Esophagus muscularis mucosa (tissue), 4 donors: ENCODE measurements around the gene MICU1.

ENCODE experiments used
- EP300 ChIP-seq: sonication (generic); formaldehyde crosslinking; IDR thresholded peaks from one replicate; pipeline ENCODE4 v1.6.1; 2017; ENCODE audit warnings: antibody characterized with exemption
- POLR2A ChIP-seq: fragments of 450-650 bp; IDR thresholded peaks from one replicate; pipeline ENCODE4 v1.6.1; 2017; ENCODE audit warnings: antibody characterized with exemption, moderate library complexity, mild to moderate bottlenecking, low read depth
- POLR2AphosphoS5 ChIP-seq, 2 donors: sonication (generic); formaldehyde crosslinking; IDR thresholded peaks; one replicate each; pipeline ENCODE4 v1.6.1; 2017; ENCODE audit warnings: antibody characterized with exemption in 2 of 2
- TF ChIP-seq, protein P1 (sequence below), 3 experiments: fragments of 200-600 bp in 2 of 3; fragments of 450-650 bp in 1 of 3; sonication (generic) in 2 of 3; IDR thresholded peaks; one replicate each; pipeline ENCODE4 v1.5.1; 2017 to 2019; ENCODE audit warnings: antibody characterized with exemption in 3 of 3, mild to moderate bottlenecking in 2 of 3, moderate library complexity in 1 of 3

DNA sequence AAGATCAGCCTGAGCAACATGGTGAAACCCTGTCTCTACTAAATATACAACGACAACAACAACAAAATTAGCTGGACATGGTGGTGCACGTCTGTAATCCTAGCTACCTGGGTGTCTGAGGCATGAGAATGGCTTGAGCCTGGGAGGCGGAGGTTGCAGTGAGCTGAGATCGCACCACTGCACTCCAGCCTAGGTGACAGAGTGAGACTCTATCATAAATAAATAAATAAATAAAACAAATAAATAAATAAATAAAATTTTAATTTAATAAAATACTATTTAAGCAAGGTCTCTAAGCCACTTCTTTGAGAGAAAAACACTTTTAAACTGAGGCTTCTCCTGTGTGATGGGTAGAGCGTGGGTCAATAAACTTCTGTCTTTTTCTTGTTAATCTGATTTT lies 38.3 kb downstream of the MICU1 start:
- TF ChIP-seq, protein P1, sequence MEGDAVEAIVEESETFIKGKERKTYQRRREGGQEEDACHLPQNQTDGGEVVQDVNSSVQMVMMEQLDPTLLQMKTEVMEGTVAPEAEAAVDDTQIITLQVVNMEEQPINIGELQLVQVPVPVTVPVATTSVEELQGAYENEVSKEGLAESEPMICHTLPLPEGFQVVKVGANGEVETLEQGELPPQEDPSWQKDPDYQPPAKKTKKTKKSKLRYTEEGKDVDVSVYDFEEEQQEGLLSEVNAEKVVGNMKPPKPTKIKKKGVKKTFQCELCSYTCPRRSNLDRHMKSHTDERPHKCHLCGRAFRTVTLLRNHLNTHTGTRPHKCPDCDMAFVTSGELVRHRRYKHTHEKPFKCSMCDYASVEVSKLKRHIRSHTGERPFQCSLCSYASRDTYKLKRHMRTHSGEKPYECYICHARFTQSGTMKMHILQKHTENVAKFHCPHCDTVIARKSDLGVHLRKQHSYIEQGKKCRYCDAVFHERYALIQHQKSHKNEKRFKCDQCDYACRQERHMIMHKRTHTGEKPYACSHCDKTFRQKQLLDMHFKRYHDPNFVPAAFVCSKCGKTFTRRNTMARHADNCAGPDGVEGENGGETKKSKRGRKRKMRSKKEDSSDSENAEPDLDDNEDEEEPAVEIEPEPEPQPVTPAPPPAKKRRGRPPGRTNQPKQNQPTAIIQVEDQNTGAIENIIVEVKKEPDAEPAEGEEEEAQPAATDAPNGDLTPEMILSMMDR (IDR thresholded peaks at IDR 0.05) = no peak
- TF ChIP-seq EP300 (no peak), POLR2A (no peak), POLR2AphosphoS5 (IDR thresholded peaks at IDR 0.05) (no peak)
